Endothelial cell (in vitro differentiated cells): ENCODE results near the gene KRABD2.

Source experiments
- DNase-seq: peaks from one replicate; pipeline ENCODE4 v3.0.0; 2021; ENCODE audit warnings: low spot score
- H3K27ac Mint-ChIP-seq: one replicate; pipeline ENCODE4 v1.8.0; 2021; ENCODE audit warnings: mixed read lengths, inconsistent platforms; ENCODE audit not compliant: unreplicated experiment
- H3K27me3 Mint-ChIP-seq: one replicate; pipeline ENCODE4 v1.8.0; 2021; ENCODE audit warnings: mild to moderate bottlenecking, moderate library complexity, mixed read lengths, inconsistent platforms; ENCODE audit not compliant: unreplicated experiment
- H3K36me3 Mint-ChIP-seq: one replicate; pipeline ENCODE4 v1.8.0; 2021; ENCODE audit warnings: mild to moderate bottlenecking, low read depth, mixed read lengths, inconsistent platforms; ENCODE audit not compliant: unreplicated experiment
- H3K4me1 Mint-ChIP-seq: one replicate; pipeline ENCODE4 v1.8.0; 2021; ENCODE audit warnings: mild to moderate bottlenecking, mixed read lengths, inconsistent platforms; ENCODE audit not compliant: unreplicated experiment
- H3K4me3 Mint-ChIP-seq: one replicate; pipeline ENCODE4 v1.8.0; 2021; ENCODE audit warnings: mild to moderate bottlenecking, mixed read lengths, inconsistent platforms; ENCODE audit not compliant: unreplicated experiment
- H3K9me3 Mint-ChIP-seq: one replicate; pipeline ENCODE4 v1.8.0; 2021; ENCODE audit warnings: mixed read lengths, inconsistent platforms; ENCODE audit not compliant: unreplicated experiment
- TF ChIP-seq, protein P1 (sequence below): fragments of 200-600 bp; sonication (generic); IDR thresholded peaks from one replicate; pipeline ENCODE4 v1.5.0; 2021; ENCODE audit warnings: antibody characterized with exemption; ENCODE audit not compliant: unreplicated experiment

The KRABD2 gene

DNA sequence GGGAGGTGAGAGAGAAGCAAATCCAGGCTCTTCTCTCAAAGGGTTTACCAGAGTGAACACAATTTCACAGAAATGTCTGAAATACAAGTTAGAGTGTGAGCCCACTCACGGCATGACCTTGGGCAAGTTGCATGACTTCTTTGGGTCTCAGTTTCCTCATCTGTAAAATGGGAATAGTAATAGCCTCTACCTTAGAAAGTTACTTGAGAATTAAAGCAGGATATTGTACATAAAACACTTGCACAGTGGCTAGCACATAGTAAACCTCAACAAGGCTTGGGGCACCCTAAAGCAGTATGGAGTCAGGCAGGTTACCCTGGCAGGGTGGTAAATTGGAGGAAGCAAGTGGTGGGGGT lies 34.4 kb upstream of the KRABD2 start:
- H3K27ac Mint-ChIP-seq = no peak overlapping the region
- DNase-seq = no peak
- no peak overlapping the region for H3K4me3 Mint-ChIP-seq
- H3K27me3 Mint-ChIP-seq = peaks cover 10% of the 10 kb centered on the region
- H3K9me3 Mint-ChIP-seq = no peaks in the 10 kb centered on the region
- peaks cover 8% of the 10 kb centered on the region for H3K4me1 Mint-ChIP-seq
- no peaks in the 10 kb centered on the region for H3K36me3 Mint-ChIP-seq
- TF ChIP-seq, protein P1, sequence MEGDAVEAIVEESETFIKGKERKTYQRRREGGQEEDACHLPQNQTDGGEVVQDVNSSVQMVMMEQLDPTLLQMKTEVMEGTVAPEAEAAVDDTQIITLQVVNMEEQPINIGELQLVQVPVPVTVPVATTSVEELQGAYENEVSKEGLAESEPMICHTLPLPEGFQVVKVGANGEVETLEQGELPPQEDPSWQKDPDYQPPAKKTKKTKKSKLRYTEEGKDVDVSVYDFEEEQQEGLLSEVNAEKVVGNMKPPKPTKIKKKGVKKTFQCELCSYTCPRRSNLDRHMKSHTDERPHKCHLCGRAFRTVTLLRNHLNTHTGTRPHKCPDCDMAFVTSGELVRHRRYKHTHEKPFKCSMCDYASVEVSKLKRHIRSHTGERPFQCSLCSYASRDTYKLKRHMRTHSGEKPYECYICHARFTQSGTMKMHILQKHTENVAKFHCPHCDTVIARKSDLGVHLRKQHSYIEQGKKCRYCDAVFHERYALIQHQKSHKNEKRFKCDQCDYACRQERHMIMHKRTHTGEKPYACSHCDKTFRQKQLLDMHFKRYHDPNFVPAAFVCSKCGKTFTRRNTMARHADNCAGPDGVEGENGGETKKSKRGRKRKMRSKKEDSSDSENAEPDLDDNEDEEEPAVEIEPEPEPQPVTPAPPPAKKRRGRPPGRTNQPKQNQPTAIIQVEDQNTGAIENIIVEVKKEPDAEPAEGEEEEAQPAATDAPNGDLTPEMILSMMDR = no peak

- H3K9me3 Mint-ChIP-seq = no peaks in the 10 kb centered on the region
- H3K4me1 Mint-ChIP-seq = peaks cover 8% of the 10 kb centered on the region
- TF ChIP-seq, protein P1 = peak; percentile 92
- no peak overlapping the region for H3K27ac Mint-ChIP-seq
- H3K27me3 Mint-ChIP-seq = peaks cover 10% of the 10 kb centered on the region
- peak; percentile 92 for DNase-seq
- H3K4me3 Mint-ChIP-seq = no peak overlapping the region
- H3K36me3 Mint-ChIP-seq = no peaks in the 10 kb centered on the region
These were observed 33.7 kb upstream of the KRABD2 start for GRCh38 chr17:8409966-8410882.

DNA sequence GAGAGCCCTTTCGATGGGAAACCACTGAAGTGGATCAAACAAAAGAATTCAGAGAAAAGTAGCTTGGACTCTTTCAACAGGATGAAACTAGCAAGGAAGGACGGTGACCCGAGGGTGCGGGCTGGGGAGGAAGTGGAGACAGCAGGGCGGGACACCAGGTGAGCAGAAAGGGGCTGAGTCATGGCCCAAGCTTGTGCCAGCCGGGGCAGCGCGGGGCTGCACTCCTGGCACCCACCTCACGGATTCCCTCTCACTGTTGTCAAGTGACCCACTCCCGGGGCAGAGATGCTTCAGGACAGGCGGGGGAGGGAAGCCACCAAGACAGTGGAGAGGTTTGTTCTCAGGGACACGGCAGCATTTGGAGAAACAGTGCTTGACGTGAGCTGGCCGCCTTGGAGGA lies 31.9 kb upstream of the KRABD2 start:
- Mint-ChIP-seq H3K4me3 (no peak overlapping the region), H3K27ac (no peak overlapping the region)

DNA sequence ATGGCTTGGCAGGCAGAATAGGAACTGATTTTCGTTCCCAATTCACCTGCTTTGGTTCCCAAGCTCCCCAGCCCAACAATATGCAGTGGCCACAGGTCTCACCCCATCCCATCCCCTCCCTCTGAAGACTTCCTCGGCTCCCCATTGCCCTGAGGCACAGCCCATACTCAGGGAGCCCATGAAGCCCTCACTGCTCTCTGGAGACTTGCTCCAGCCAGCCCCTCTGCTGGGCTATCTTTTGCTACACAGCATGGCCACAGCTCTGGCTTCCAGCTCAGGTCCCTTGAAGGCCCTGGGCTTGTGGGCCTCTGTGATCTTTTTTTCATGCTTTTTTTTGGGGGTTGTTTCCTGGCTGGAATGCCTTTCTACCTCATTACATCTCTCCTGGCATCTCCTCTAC lies 29.7 kb upstream of the KRABD2 start:
- no peak for DNase-seq
- H3K9me3 Mint-ChIP-seq = no peaks in the 10 kb centered on the region
- no peak overlapping the region for H3K27ac Mint-ChIP-seq
- TF ChIP-seq, protein P1 = no peak
- H3K36me3 Mint-ChIP-seq = no peaks in the 10 kb centered on the region
- H3K4me3 Mint-ChIP-seq = no peak overlapping the region
- H3K27me3 Mint-ChIP-seq = peaks cover 8% of the 10 kb centered on the region
- peaks cover 6% of the 10 kb centered on the region for H3K4me1 Mint-ChIP-seq

More for the DNA sequence above, 31.9 kb upstream of the KRABD2 start:
- TF ChIP-seq, protein P1 = no peak
- H3K4me1 Mint-ChIP-seq = peaks cover 6% of the 10 kb centered on the region
- no peaks in the 10 kb centered on the region for H3K36me3 Mint-ChIP-seq
- H3K27me3 Mint-ChIP-seq = peaks cover 10% of the 10 kb centered on the region
- H3K9me3 Mint-ChIP-seq = no peaks in the 10 kb centered on the region
- DNase-seq = no peak

DNA sequence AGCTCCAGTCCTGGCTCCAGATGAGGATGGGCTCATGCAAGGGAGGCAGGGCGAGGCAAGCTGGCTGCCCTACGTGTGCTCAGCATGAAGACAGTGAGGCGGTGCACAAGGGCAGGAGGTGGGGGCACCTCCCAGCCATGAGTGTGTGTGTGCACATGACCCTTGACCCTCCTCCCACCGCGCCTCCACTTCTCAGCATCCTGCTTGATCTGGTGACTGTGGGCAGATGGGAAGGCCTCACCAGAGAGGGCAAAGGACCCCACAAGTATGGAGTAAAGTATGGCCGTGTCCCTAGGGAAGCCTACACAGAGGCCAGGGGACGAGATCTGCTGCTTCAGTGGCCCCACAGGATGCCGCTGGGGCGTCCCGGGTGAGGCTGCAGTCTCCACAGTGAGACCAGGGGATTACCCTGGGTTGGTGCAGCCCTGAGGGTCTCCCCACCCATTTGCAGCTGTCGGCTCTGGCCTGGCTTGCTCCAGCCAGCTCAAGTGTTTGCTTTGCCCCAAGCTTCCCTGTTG lies 29.1 kb upstream of the KRABD2 start:
- H3K4me1 Mint-ChIP-seq = peaks cover 6% of the 10 kb centered on the region
- DNase-seq = no peak
- no peaks in the 10 kb centered on the region for H3K36me3 Mint-ChIP-seq
- TF ChIP-seq, protein P1 = no peak
- H3K4me3 Mint-ChIP-seq = no peak overlapping the region
- H3K27ac Mint-ChIP-seq = no peak overlapping the region
- H3K27me3 Mint-ChIP-seq = peaks cover 4% of the 10 kb centered on the region
- no peaks in the 10 kb centered on the region for H3K9me3 Mint-ChIP-seq
